GM13977 (cell line): Measurements from ENCODE around the gene CNOT6.
A peak's percentile ranks its signal among the peaks of the same experiment; 100 is the strongest.

Source experiments
- DNase-seq: peaks from one replicate; pipeline ENCODE4 v3.0.0; 2012; ENCODE audit warnings: low spot score
- CTCF ChIP-seq: IDR thresholded peaks from 2 replicates; pipeline ENCODE4 v1.5.1; 2012; ENCODE audit warnings: mild to moderate bottlenecking, control low read depth; ENCODE audit not compliant: insufficient read depth; ENCODE audit errors: extremely low read depth, missing control alignments
- in situ Hi-C: fragments of 300-500 bp; cut with MboI; formaldehyde crosslinking; loops from one replicate; pipeline ENCODE4 v1.12.0; 2022; ENCODE audit warnings: low sequenced_read_pairs, low pct_unique_long_range_greater_than_20kb, mixed read lengths, inconsistent platforms; ENCODE audit not compliant: unreplicated experiment

Gene CNOT6

GRCh38 chr5:180605554-180606214 lies 111.5 kb downstream of the CNOT6 start:
- in situ Hi-C loops = no loop called here
- DNase-seq = peak; percentile 85
- peak; percentile 76 for TF ChIP-seq CTCF

- in situ Hi-C loops = no loop called here
- DNase-seq = no peak
- TF ChIP-seq CTCF = no peak
Observed at GRCh38 chr5:180606215-180606785, 112.1 kb downstream of the CNOT6 start.

- in situ Hi-C loops = no loop called here
- TF ChIP-seq CTCF = no peak
- DNase-seq = no peak
Observed at GRCh38 chr5:180607861-180608571, 113.8 kb downstream of the CNOT6 start.

- no peak for DNase-seq
- in situ Hi-C loops = no loop called here
- no peak for TF ChIP-seq CTCF
Observed at GRCh38 chr5:180608572-180609310, 114.6 kb downstream of the CNOT6 start.

GRCh38 chr5:180609386-180609785 lies 115.2 kb downstream of the CNOT6 start:
- no peak for TF ChIP-seq CTCF
- no peak for DNase-seq
- in situ Hi-C loops = no loop called here

GRCh38 chr5:180609817-180610550 lies 115.8 kb downstream of the CNOT6 start:
- in situ Hi-C loops = no loop called here
- TF ChIP-seq CTCF = no peak

More at GRCh38 chr5:180609817-180610550, 115.8 kb downstream of the CNOT6 start:
- no peak for DNase-seq
